ENCODE results near the gene OMA1.

The OMA1 gene

GRCh38 chr1:58575551-58576324 is 29.2 kb upstream of the OMA1 start:
- TF ChIP-seq SUZ12 (IDR thresholded peaks at IDR 0.05) (no peak), NFRKB (IDR thresholded peaks at IDR 0.05) (no peak), CTBP1 (IDR thresholded peaks at IDR 0.05; ENCODE audit: borderline replicate concordance) (no peak), FOXA1 (IDR thresholded peaks at IDR 0.05) (no peak), ELF4 (IDR thresholded peaks at IDR 0.05) (no peak), LEF1 (IDR thresholded peaks at IDR 0.05; ENCODE audit: borderline replicate concordance) (no peak), FOXK2 (IDR thresholded peaks at IDR 0.05) (no peak), ARNT (IDR thresholded peaks at IDR 0.05) (no peak), L3MBTL2 (conservative IDR thresholded peaks at IDR 0.05) (no peak), SP1 (IDR thresholded peaks at IDR 0.05) (no peak), FOXM1 (IDR thresholded peaks at IDR 0.05; ENCODE audit: borderline replicate concordance) (no peak), TARDBP (IDR thresholded peaks at IDR 0.05) (no peak)
- TF ChIP-seq, protein P1, sequence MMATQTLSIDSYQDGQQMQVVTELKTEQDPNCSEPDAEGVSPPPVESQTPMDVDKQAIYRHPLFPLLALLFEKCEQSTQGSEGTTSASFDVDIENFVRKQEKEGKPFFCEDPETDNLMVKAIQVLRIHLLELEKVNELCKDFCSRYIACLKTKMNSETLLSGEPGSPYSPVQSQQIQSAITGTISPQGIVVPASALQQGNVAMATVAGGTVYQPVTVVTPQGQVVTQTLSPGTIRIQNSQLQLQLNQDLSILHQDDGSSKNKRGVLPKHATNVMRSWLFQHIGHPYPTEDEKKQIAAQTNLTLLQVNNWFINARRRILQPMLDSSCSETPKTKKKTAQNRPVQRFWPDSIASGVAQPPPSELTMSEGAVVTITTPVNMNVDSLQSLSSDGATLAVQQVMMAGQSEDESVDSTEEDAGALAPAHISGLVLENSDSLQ (IDR thresholded peaks at IDR 0.05) = no peak
- ChIA-PET POLR2A (interaction anchor here (1.1 kb wide), 1 partner anchor 9 kb away, joined by 3 read pairs; no protein-coding TSS in a partner anchor), CTCF (no interaction called here)
- no peak for DNase-seq (ENCODE audit: extremely low spot score)

DNA sequence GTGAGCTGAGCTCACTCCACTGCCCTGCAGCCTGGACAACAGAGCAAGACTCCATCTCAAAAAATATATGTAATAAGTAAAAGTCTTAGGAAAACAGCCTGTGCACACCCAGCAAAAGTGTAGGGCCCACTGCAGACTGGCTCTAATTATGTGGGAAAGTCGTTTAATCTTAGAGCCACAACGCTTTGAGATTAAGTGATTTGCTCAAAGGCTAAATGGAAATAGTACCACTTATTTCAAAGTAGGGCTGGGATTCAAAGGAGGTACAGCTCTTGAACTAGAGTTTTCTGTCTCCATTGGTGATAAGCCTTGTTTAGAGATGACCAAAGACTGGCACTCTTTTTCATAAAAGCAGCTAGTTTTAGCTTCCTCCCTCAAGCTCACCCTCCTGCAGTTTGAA is 28.3 kb upstream of the OMA1 start:
- TF ChIP-seq SP1 (IDR thresholded peaks at IDR 0.05) (no peak), ARNT (IDR thresholded peaks at IDR 0.05) (no peak), CTBP1 (IDR thresholded peaks at IDR 0.05; ENCODE audit: borderline replicate concordance) (no peak)
- no peak for DNase-seq (ENCODE audit: extremely low spot score)
- ChIA-PET POLR2A (interaction anchor here (1.1 kb wide), 1 partner anchor 10 kb away, joined by 3 read pairs; no protein-coding TSS in a partner anchor), CTCF (no interaction called here)

- CTCF ChIA-PET = no interaction called here
- TF ChIP-seq BHLHE40 (IDR thresholded peaks at IDR 0.05; ENCODE audit: borderline replicate concordance) = no peak
- no peak for TF ChIP-seq FOXA1 (IDR thresholded peaks at IDR 0.05)
- TF ChIP-seq FOXM1 (IDR thresholded peaks at IDR 0.05; ENCODE audit: borderline replicate concordance) = no peak
- no peak for TF ChIP-seq FOXK2 (IDR thresholded peaks at IDR 0.05)
- TF ChIP-seq HDGF (IDR thresholded peaks at IDR 0.05; ENCODE audit: borderline replicate concordance) = no peak
- TF ChIP-seq NFRKB (IDR thresholded peaks at IDR 0.05) = no peak
- TF ChIP-seq ZNF384 (IDR thresholded peaks at IDR 0.05) = no peak
- TF ChIP-seq SP1 (IDR thresholded peaks at IDR 0.05) = no peak
- TF ChIP-seq L3MBTL2 (conservative IDR thresholded peaks at IDR 0.05) = no peak
- no peak for TF ChIP-seq CTBP1 (IDR thresholded peaks at IDR 0.05; ENCODE audit: borderline replicate concordance)
- TF ChIP-seq ARNT (IDR thresholded peaks at IDR 0.05) = no peak
- TF ChIP-seq ELF4 (IDR thresholded peaks at IDR 0.05) = no peak
- TF ChIP-seq LEF1 (IDR thresholded peaks at IDR 0.05; ENCODE audit: borderline replicate concordance) = no peak
- TF ChIP-seq, protein P1 (IDR thresholded peaks at IDR 0.05) = no peak
- no peak for TF ChIP-seq SUZ12 (IDR thresholded peaks at IDR 0.05)
- no peak for TF ChIP-seq TARDBP (IDR thresholded peaks at IDR 0.05)
Measured at GRCh38 chr1:58573705-58574591, 27.4 kb upstream of the OMA1 start.

DNA sequence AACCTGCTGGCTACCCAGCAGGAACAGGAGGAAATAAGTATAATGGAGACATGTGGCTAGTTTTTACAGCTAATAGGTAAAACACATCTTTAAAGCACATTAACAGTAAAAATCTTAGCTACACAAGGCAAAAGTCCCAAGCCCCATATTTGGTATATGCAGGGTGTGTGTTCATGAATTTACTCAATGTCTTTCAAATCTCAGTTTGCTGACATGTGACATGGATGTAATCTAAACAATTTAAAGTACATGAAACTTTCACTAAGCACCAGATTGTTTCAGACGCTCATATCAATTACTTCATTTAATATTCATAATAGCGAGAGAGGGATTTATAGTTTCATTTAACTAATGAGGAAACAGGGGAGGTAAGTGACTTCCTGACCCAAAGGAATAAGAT is 26.6 kb upstream of the OMA1 start:
- no peak for DNase-seq (ENCODE audit: extremely low spot score)
- TF ChIP-seq FOXM1 (IDR thresholded peaks at IDR 0.05; ENCODE audit: borderline replicate concordance) (no peak), L3MBTL2 (conservative IDR thresholded peaks at IDR 0.05) (no peak), FOXK2 (IDR thresholded peaks at IDR 0.05) (no peak), ZNF384 (IDR thresholded peaks at IDR 0.05) (no peak), SUZ12 (IDR thresholded peaks at IDR 0.05) (no peak), TARDBP (IDR thresholded peaks at IDR 0.05) (no peak), HDGF (IDR thresholded peaks at IDR 0.05; ENCODE audit: borderline replicate concordance) (no peak), LEF1 (IDR thresholded peaks at IDR 0.05; ENCODE audit: borderline replicate concordance) (no peak), ELF4 (IDR thresholded peaks at IDR 0.05) (no peak), SP1 (IDR thresholded peaks at IDR 0.05) (no peak), FOXA1 (IDR thresholded peaks at IDR 0.05) (no peak), ARNT (IDR thresholded peaks at IDR 0.05) (no peak), CTBP1 (IDR thresholded peaks at IDR 0.05; ENCODE audit: borderline replicate concordance) (no peak), BHLHE40 (IDR thresholded peaks at IDR 0.05; ENCODE audit: borderline replicate concordance) (no peak), NFRKB (IDR thresholded peaks at IDR 0.05) (no peak)
- TF ChIP-seq, protein P1 (IDR thresholded peaks at IDR 0.05) = no peak
- ChIA-PET POLR2A (no interaction called here), CTCF (interaction anchor here (0.6 kb wide), 1 partner anchor 960 kb away, joined by 4 read pairs; no protein-coding TSS in a partner anchor)

More at GRCh38 chr1:58573705-58574591, 27.4 kb upstream of the OMA1 start:
- DNase-seq (ENCODE audit: extremely low spot score) = no peak
- POLR2A ChIA-PET = no interaction called here

- POLR2A ChIA-PET = no interaction called here
- TF ChIP-seq TARDBP (IDR thresholded peaks at IDR 0.05) (no peak), SP1 (IDR thresholded peaks at IDR 0.05) (no peak), HDGF (IDR thresholded peaks at IDR 0.05; ENCODE audit: borderline replicate concordance) (no peak), ELF4 (IDR thresholded peaks at IDR 0.05) (no peak), FOXA1 (IDR thresholded peaks at IDR 0.05) (no peak), BHLHE40 (IDR thresholded peaks at IDR 0.05; ENCODE audit: borderline replicate concordance) (no peak), SUZ12 (IDR thresholded peaks at IDR 0.05) (no peak)
- TF ChIP-seq, protein P1 (IDR thresholded peaks at IDR 0.05) = no peak
- DNase-seq (ENCODE audit: extremely low spot score) = no peak
- CTCF ChIA-PET = interaction anchor here (0.6 kb wide), 1 partner anchor 959 kb away, joined by 4 read pairs; no protein-coding TSS in a partner anchor
Measured at GRCh38 chr1:58572690-58573089, 26.2 kb upstream of the OMA1 start.
